GM18519 (cell line): Measurements from ENCODE around the gene NOSTRIN.

Experiments
- ATAC-seq: cut with Tn5 transposase; IDR thresholded peaks from one replicate; pipeline ENCODE4 v1.9.1; 2021; ENCODE audit warnings: mild to moderate bottlenecking, moderate library complexity; ENCODE audit not compliant: unreplicated experiment, low FRiP score

Gene NOSTRIN

GRCh38 chr2:168814939-168815907 lies 12.8 kb downstream of the NOSTRIN start:
- no peak for ATAC-seq

- ATAC-seq = no peak
Measured at GRCh38 chr2:168816369-168816768, 13.9 kb downstream of the NOSTRIN start.

GRCh38 chr2:168819050-168819715 lies 16.7 kb downstream of the NOSTRIN start:
- no peak for ATAC-seq

GRCh38 chr2:168819829-168820489 lies 17.5 kb downstream of the NOSTRIN start:
- no peak for ATAC-seq

- no peak for ATAC-seq
Measured at GRCh38 chr2:168821577-168821976, 19.1 kb downstream of the NOSTRIN start.

GRCh38 chr2:168821992-168822391 lies 19.6 kb downstream of the NOSTRIN start:
- ATAC-seq = no peak

GRCh38 chr2:168825126-168825525 lies 22.7 kb downstream of the NOSTRIN start:
- no peak for ATAC-seq

- ATAC-seq = no peak
Measured at GRCh38 chr2:168830958-168831357, 28.5 kb downstream of the NOSTRIN start.

- ATAC-seq = no peak
Measured at GRCh38 chr2:168831662-168832061, 29.2 kb downstream of the NOSTRIN start.

GRCh38 chr2:168835969-168836368 lies 33.5 kb downstream of the NOSTRIN start:
- ATAC-seq = no peak

- ATAC-seq = no peak
Measured at GRCh38 chr2:168841445-168841844, 39.0 kb downstream of the NOSTRIN start.

- ATAC-seq = no peak
Measured at GRCh38 chr2:168843253-168843652, 40.8 kb downstream of the NOSTRIN start.

GRCh38 chr2:168848225-168848624 lies 45.8 kb downstream of the NOSTRIN start:
- no peak for ATAC-seq

- ATAC-seq = no peak
Measured at GRCh38 chr2:168849610-168850009, 47.2 kb downstream of the NOSTRIN start.

GRCh38 chr2:168850846-168851245 lies 48.4 kb downstream of the NOSTRIN start:
- ATAC-seq = no peak

GRCh38 chr2:168851674-168852320 lies 49.4 kb downstream of the NOSTRIN start:
- no peak for ATAC-seq

GRCh38 chr2:168852481-168852880 lies 50.0 kb downstream of the NOSTRIN start:
- ATAC-seq = no peak

GRCh38 chr2:168853471-168853870 lies 51.0 kb downstream of the NOSTRIN start:
- ATAC-seq = no peak

GRCh38 chr2:168854651-168855050 lies 52.2 kb downstream of the NOSTRIN start:
- ATAC-seq = no peak

GRCh38 chr2:168855601-168856000 lies 53.2 kb downstream of the NOSTRIN start:
- ATAC-seq = no peak

GRCh38 chr2:168858146-168858545 lies 55.7 kb downstream of the NOSTRIN start:
- no peak for ATAC-seq
